ENCODE measurements around the gene KRT3.

The KRT3 gene

GRCh38 chr12:52812073-52812400, 16.1 kb upstream of the KRT3 start:
- Histone ChIP-seq H3K9ac (ENCODE audit: low read length) (no peak overlapping the region), H3K27ac (ENCODE audit: low read length) (no peak overlapping the region), H3K36me3 (replicated peaks; ENCODE audit: insufficient read depth, low read length) (no peaks in the 10 kb centered on the region), H3K79me2 (ENCODE audit: low read length) (no peaks in the 10 kb centered on the region), H3K4me1 (ENCODE audit: low read length) (no peaks in the 10 kb centered on the region), H3K4me3 (ENCODE audit: low read length) (no peak overlapping the region), H3K9me2 (replicated peaks; ENCODE audit: insufficient read depth, low read length) (no peaks in the 10 kb centered on the region), H3K4me2 (ENCODE audit: low read depth, low read length) (no peak overlapping the region), H2AFZ (ENCODE audit: low read length) (no peak overlapping the region), H4K20me1 (ENCODE audit: insufficient read depth, low read length) (no peaks in the 10 kb centered on the region), H3K27me3 (replicated peaks; ENCODE audit: insufficient read depth, low read length) (peaks cover 85% of the 10 kb centered on the region), H3F3A (ENCODE audit: insufficient read depth, low read length) (no peaks in the 10 kb centered on the region), H3K9me3 (replicated peaks; ENCODE audit: insufficient read depth, low read length) (no peaks in the 10 kb centered on the region)
- TF ChIP-seq CTCF (IDR thresholded peaks at IDR 0.05; ENCODE audit: low read length) (no peak), EZH2 (optimal IDR thresholded peaks at IDR 0.05; ENCODE audit: low read depth, low read length) (no peak), EZH2phosphoT487 (IDR thresholded peaks at IDR 0.05; ENCODE audit: low read length) (no peak)
- DNase-seq, result no peak

- Histone ChIP-seq H3K9ac (ENCODE audit: low read length) (no peak overlapping the region), H3K27me3 (replicated peaks; ENCODE audit: insufficient read depth, low read length) (peaks cover 86% of the 10 kb centered on the region), H3K9me2 (replicated peaks; ENCODE audit: insufficient read depth, low read length) (no peaks in the 10 kb centered on the region), H3K36me3 (replicated peaks; ENCODE audit: insufficient read depth, low read length) (no peaks in the 10 kb centered on the region), H2AFZ (ENCODE audit: low read length) (no peak overlapping the region), H3K27ac (ENCODE audit: low read length) (no peak overlapping the region), H3F3A (ENCODE audit: insufficient read depth, low read length) (no peaks in the 10 kb centered on the region), H3K4me2 (ENCODE audit: low read depth, low read length) (no peak overlapping the region), H3K4me1 (ENCODE audit: low read length) (no peaks in the 10 kb centered on the region), H3K79me2 (ENCODE audit: low read length) (no peaks in the 10 kb centered on the region), H3K9me3 (replicated peaks; ENCODE audit: insufficient read depth, low read length) (no peaks in the 10 kb centered on the region), H3K4me3 (ENCODE audit: low read length) (no peak overlapping the region), H4K20me1 (ENCODE audit: insufficient read depth, low read length) (no peaks in the 10 kb centered on the region)
- TF ChIP-seq EZH2 (optimal IDR thresholded peaks at IDR 0.05; ENCODE audit: low read depth, low read length), result no peak
- no peak for TF ChIP-seq EZH2phosphoT487 (IDR thresholded peaks at IDR 0.05; ENCODE audit: low read length)
- TF ChIP-seq CTCF (IDR thresholded peaks at IDR 0.05; ENCODE audit: low read length), result no peak
- no peak for DNase-seq
Measured at GRCh38 chr12:52811191-52812072, 15.5 kb upstream of the KRT3 start.

GRCh38 chr12:52810554-52810953, 14.6 kb upstream of the KRT3 start:
- H2AFZ ChIP-seq (ENCODE audit: low read length), result no peak overlapping the region
- TF ChIP-seq EZH2 (optimal IDR thresholded peaks at IDR 0.05; ENCODE audit: low read depth, low read length), result no peak
- TF ChIP-seq CTCF (IDR thresholded peaks at IDR 0.05; ENCODE audit: low read length), result no peak
- no peak for TF ChIP-seq EZH2phosphoT487 (IDR thresholded peaks at IDR 0.05; ENCODE audit: low read length)
- H3F3A ChIP-seq (ENCODE audit: insufficient read depth, low read length), result no peaks in the 10 kb centered on the region
- H3K27me3 ChIP-seq (replicated peaks; ENCODE audit: insufficient read depth, low read length), result peaks cover 85% of the 10 kb centered on the region
- H4K20me1 ChIP-seq (ENCODE audit: insufficient read depth, low read length), result no peaks in the 10 kb centered on the region
- H3K79me2 ChIP-seq (ENCODE audit: low read length), result no peaks in the 10 kb centered on the region
- no peak overlapping the region for H3K4me2 ChIP-seq (ENCODE audit: low read depth, low read length)
- no peak overlapping the region for H3K9ac ChIP-seq (ENCODE audit: low read length)
- H3K9me2 ChIP-seq (replicated peaks; ENCODE audit: insufficient read depth, low read length), result no peaks in the 10 kb centered on the region
- no peak overlapping the region for H3K27ac ChIP-seq (ENCODE audit: low read length)
- no peaks in the 10 kb centered on the region for H3K36me3 ChIP-seq (replicated peaks; ENCODE audit: insufficient read depth, low read length)
- no peak for DNase-seq
- no peaks in the 10 kb centered on the region for H3K4me1 ChIP-seq (ENCODE audit: low read length)
- H3K4me3 ChIP-seq (ENCODE audit: low read length), result no peak overlapping the region
- no peaks in the 10 kb centered on the region for H3K9me3 ChIP-seq (replicated peaks; ENCODE audit: insufficient read depth, low read length)

Data from MM.1S (cell line).